ENCODE data around the gene VTI1A. TPM values are rescaled to one million over a fixed set of nuclear protein-coding genes. Genes with fewer than 3 reads are reported as not detected.
A peak's percentile ranks its signal among the peaks of the same experiment; 100 is the strongest.

Gene VTI1A
- total and polyA plus RNA-seq, 8 donors: 7.3 to 20.2 (median 11.6) TPM

DNA sequence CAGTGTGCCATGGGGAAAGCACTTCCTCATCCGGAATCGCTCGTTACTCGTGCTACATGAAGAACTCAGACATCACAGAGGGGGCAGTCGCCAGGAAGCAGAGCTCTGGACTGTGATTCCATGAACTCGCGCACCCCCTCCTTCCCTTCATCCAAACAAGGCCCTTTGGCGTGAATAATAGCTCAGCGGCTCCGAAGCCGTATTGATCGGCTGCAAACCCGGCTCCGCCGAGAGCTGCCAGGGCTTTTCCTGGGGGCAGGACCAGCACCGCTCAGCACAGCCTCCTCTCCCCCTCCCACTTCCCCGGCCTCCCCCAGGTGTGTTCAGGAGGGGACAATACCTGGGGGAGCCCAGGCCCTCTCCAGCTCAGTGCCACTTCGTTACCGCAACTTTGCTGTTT lies 374.0 kb downstream of the VTI1A start:
- peak; percentile 38 to 70 (median 46) for ATAC-seq
- Histone ChIP-seq H3K9me3 (no peaks in the 10 kb centered on the region), H3K27me3 (no peaks in the 10 kb centered on the region), H3K36me3 (no peaks in the 10 kb centered on the region), H3K27ac (no peak overlapping the region), H3K4me1 (no peaks in the 10 kb centered on the region), H3K4me3 (no peak overlapping the region)
- TF ChIP-seq, protein P1, sequence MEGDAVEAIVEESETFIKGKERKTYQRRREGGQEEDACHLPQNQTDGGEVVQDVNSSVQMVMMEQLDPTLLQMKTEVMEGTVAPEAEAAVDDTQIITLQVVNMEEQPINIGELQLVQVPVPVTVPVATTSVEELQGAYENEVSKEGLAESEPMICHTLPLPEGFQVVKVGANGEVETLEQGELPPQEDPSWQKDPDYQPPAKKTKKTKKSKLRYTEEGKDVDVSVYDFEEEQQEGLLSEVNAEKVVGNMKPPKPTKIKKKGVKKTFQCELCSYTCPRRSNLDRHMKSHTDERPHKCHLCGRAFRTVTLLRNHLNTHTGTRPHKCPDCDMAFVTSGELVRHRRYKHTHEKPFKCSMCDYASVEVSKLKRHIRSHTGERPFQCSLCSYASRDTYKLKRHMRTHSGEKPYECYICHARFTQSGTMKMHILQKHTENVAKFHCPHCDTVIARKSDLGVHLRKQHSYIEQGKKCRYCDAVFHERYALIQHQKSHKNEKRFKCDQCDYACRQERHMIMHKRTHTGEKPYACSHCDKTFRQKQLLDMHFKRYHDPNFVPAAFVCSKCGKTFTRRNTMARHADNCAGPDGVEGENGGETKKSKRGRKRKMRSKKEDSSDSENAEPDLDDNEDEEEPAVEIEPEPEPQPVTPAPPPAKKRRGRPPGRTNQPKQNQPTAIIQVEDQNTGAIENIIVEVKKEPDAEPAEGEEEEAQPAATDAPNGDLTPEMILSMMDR (IDR thresholded peaks at IDR 0.05): no peak
- peak in 3 of 6 donors; percentile 23 to 71 (median 39) for DNase-seq
- intact Hi-C loops (cut with DNase I): no loop called here
- WGBS, 2 donors: 72 to 75% methylated on average over 19 of the region's 19 CpGs
- FAIRE-seq: no peak

DNA sequence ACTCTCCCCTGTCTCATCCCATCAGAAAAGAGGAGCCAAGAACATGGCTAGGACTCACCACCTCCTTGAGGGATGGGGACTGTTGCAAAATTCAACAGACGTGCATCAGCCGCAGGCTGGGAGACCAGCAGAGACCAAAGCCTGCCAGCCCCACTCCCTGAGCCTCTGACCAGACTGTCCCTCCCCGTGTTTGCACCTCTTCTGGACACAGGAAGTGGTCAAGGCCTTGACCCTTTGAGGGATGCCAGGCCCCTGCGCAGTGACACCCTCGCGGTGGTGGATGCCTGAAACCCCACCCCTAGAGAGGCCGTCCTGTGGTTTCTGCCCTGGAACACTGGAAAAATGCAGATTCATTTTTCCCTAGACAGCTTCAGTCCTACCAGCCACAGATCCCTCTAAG lies 374.6 kb downstream of the VTI1A start:
- DNase-seq (no peak), ATAC-seq (no peak), FAIRE-seq (no peak)
- H3K27ac ChIP-seq: no peak overlapping the region
- WGBS, 2 donors: 90% methylated on average over 7 of the region's 7 CpGs
- no peaks in the 10 kb centered on the region for H3K9me3 ChIP-seq
- H3K4me3 ChIP-seq: no peak overlapping the region
- TF ChIP-seq, protein P1 (IDR thresholded peaks at IDR 0.05): no peak
- no peaks in the 10 kb centered on the region for H3K36me3 ChIP-seq
- H3K4me1 ChIP-seq: no peaks in the 10 kb centered on the region
- intact Hi-C loops (cut with DNase I): no loop called here
- no peaks in the 10 kb centered on the region for H3K27me3 ChIP-seq

DNA sequence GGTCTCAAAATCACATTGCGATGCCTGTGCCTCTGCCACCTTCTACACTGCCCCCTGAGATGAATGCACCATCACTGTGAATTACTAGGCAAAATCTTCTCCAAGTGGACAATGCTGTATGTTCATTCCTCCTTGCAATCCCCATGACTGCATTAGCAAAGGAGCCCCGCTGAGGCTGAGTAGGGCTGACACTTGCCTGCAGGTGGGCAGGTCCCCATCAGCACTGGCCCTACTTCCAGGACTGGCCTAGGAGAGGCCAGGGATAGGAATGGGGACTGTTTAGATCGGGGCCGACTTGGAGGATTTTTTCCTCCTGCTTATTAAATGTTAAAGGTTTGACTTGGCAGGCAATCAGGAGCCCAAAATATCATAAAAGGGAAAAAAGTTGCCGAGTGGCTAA lies 376.0 kb downstream of the VTI1A start:
- no peaks in the 10 kb centered on the region for H3K36me3 ChIP-seq
- DNase-seq: no peak
- no peak overlapping the region for H3K27ac ChIP-seq
- H3K4me3 ChIP-seq: no peak overlapping the region
- WGBS, 2 donors: 90 to 91% methylated on average over 5 of the region's 5 CpGs
- H3K27me3 ChIP-seq: no peaks in the 10 kb centered on the region
- intact Hi-C loops (cut with DNase I): no loop called here
- TF ChIP-seq, protein P1 (IDR thresholded peaks at IDR 0.05): no peak
- H3K4me1 ChIP-seq: no peaks in the 10 kb centered on the region
- no peaks in the 10 kb centered on the region for H3K9me3 ChIP-seq
- no peak for FAIRE-seq
- ATAC-seq: no peak

DNA sequence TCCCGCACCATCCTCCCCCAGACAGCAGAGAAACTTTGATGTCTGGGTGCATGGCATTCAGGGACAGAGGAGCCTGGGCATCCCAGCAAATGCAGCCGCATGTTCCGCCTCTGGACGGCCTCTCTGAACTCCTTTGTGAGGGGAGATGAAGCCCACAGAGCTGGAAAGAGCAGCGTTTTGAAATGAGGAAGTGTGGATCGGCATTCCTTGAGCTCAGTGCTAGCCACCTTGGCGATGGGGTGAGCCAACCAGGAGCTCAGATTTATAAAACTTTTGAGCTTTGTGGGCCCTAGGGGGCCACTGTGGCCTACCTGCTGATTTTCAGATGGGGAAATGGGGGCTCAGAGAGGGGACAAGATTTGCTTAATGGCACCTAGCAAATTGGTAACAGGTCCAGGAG lies 376.6 kb downstream of the VTI1A start:
- Histone ChIP-seq H3K9me3 (no peaks in the 10 kb centered on the region), H3K36me3 (no peaks in the 10 kb centered on the region), H3K27me3 (no peaks in the 10 kb centered on the region), H3K27ac (no peak overlapping the region), H3K4me3 (no peak overlapping the region), H3K4me1 (no peaks in the 10 kb centered on the region)
- WGBS, 2 donors: 93 to 94% methylated on average over 7 of the region's 7 CpGs
- intact Hi-C loops (cut with DNase I): no loop called here
- FAIRE-seq (no peak), ATAC-seq (no peak), DNase-seq (no peak)
- TF ChIP-seq, protein P1 (IDR thresholded peaks at IDR 0.05): no peak

DNA sequence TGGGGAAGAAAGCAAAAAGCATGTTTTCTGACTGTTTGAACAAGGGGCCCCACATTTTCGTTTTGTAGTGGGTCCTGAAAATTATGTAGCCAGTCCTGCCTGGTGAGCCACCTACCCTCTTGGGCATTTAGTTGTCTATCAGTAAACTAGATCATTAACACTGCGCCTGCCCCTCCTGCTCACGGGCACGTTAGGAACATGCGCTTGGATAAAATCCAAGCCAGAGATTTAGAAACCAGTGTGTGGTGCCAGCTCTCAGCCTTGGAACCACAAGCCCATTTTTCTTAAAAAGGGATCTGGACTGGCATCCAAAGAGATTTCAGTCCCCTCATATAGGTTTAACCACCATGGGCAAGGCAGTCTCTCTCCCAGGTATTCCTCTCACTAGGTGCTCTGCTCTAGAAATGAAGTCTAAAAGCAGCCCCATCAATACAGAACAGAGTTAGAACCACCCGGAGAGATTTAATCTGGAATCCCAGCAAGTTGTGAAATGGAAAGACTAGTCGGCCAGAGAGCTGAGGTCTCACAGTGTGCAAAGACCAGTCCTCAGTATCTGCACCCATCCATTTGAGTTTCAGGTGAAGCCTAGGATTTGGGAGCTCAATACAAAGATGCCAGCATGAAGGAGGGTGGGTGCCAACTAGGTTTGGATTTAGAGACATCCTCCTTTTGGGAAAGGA lies 379.1 kb downstream of the VTI1A start:
- H3K9me3 ChIP-seq: no peaks in the 10 kb centered on the region
- no peaks in the 10 kb centered on the region for H3K4me1 ChIP-seq
- H3K27ac ChIP-seq: peak overlapping the region in 1 of 4 donors; percentile 22
- no peak overlapping the region for H3K4me3 ChIP-seq
- H3K27me3 ChIP-seq: no peaks in the 10 kb centered on the region
- 49 to 51% methylated on average over 7 of the region's 7 CpGs for WGBS, 2 donors
- ATAC-seq: peak in 3 of 4 donors; percentile 48 to 70 (median 50)
- peak in 1 of 6 donors; percentile 22 for DNase-seq
- H3K36me3 ChIP-seq: no peaks in the 10 kb centered on the region
- TF ChIP-seq, protein P1 (IDR thresholded peaks at IDR 0.05): no peak
- FAIRE-seq: no peak
- intact Hi-C loops (cut with DNase I): no loop called here

Measured in pancreas (tissue), 10 donors.